Neural progenitor cell (in vitro differentiated cells): ENCODE measurements around the gene ORAI1.

Experiments
- CTCF ChIP-seq: fragments of 200-600 bp; sonication (generic); IDR thresholded peaks from 2 replicates; pipeline ENCODE4 v1.5.1; 2017; ENCODE audit warnings: antibody characterized with exemption, mild to moderate bottlenecking
- EZH2 ChIP-seq: fragments of 200-600 bp; sonication (generic); IDR thresholded peaks from 2 replicates; pipeline ENCODE4 v1.6.1; 2017; ENCODE audit warnings: antibody characterized with exemption, mild to moderate bottlenecking, moderate library complexity
- EZH2phosphoT487 ChIP-seq: fragments of 200-600 bp; sonication (generic); IDR thresholded peaks from 2 replicates; pipeline ENCODE4 v1.6.1; 2017; ENCODE audit warnings: antibody characterized with exemption

- TF ChIP-seq CTCF (no peak), EZH2 (no peak), EZH2phosphoT487 (no peak)
Measured at GRCh38 chr12:121590476-121591143, 35.7 kb upstream of the ORAI1 start.
